Prostate gland (tissue), 2 donors: ENCODE measurements around the gene IRF2. TPM values are rescaled to one million over a fixed set of nuclear protein-coding genes. Genes with fewer than 3 reads are reported as not detected.

Experiments used
- DNase-seq: peaks from one replicate; pipeline ENCODE4 v3.0.0-alpha.2; 2019; ENCODE audit warnings: low spot score
- H3K27ac ChIP-seq, 2 donors: fragments of 200-600 bp; sonication (generic); 2 replicates each; pipeline ENCODE4 v1.5.1; 2017 to 2019
- H3K27me3 ChIP-seq: fragments of 200-600 bp; sonication (generic); replicated peaks from 2 replicates; pipeline ENCODE4 v1.5.1; 2019; ENCODE audit not compliant: insufficient read depth
- H3K36me3 ChIP-seq, 2 donors: fragments of 200-600 bp; sonication (generic); 1 replicate in 1 of 2; 2 replicates in 1 of 2; pipeline versions ENCODE4 v1.5.1 to v1.8.1; 2017 to 2019
- H3K4me1 ChIP-seq: fragments of 200-600 bp; sonication (generic); replicated peaks from 2 replicates; pipeline ENCODE4 v1.5.1; 2019
- H3K4me3 ChIP-seq, 2 donors: fragments of 200-600 bp; sonication (generic); 2 replicates each; pipeline ENCODE4 v1.5.1; 2017 to 2019
- H3K9me3 ChIP-seq: fragments of 200-600 bp; sonication (generic); 2 replicates; pipeline ENCODE4 v1.5.1; 2017
- POLR2A ChIP-seq: fragments of 450-650 bp; IDR thresholded peaks from one replicate; pipeline ENCODE4 v1.6.1; 2016; ENCODE audit warnings: antibody characterized with exemption, mild to moderate bottlenecking
- POLR2AphosphoS5 ChIP-seq: sonication (generic); formaldehyde crosslinking; IDR thresholded peaks from one replicate; pipeline ENCODE4 v1.6.1; 2017; ENCODE audit warnings: antibody characterized with exemption
- WGBS: methylation state at CpG from one replicate; pipeline ENCODE4 v1.1.5; 2018; 5-methylcytosine and 5-hydroxymethylcytosine counted together
- intact Hi-C: fragments of 100-400 bp; cut with DNase I; formaldehyde crosslinking; loops from one replicate; pipeline ENCODE4 v1.14.2; 2022
- total RNA-seq, 2 donors: library from RNA; depleted of rRNA; stranded (reverse); fragments of >200 nt; gene quantifications; one replicate each; pipeline ENCODE4 v1.1.0, GENCODE V29; 2016
- TF ChIP-seq, protein P1 (sequence below), 4 experiments: fragments of 200-600 bp in 2 of 4; fragments of 450-650 bp in 2 of 4; sonication (generic) in 2 of 4; IDR thresholded peaks; 1 replicate in 3 of 4; 2 replicates in 1 of 4; pipeline ENCODE4 v1.5.1; 2016 to 2019; ENCODE audit warnings: antibody characterized with exemption in 4 of 4, mild to moderate bottlenecking in 2 of 4, moderate library complexity in 2 of 4

Gene IRF2
- total RNA-seq, 2 donors from 2014 or later = 40.7 to 49.9 TPM

DNA sequence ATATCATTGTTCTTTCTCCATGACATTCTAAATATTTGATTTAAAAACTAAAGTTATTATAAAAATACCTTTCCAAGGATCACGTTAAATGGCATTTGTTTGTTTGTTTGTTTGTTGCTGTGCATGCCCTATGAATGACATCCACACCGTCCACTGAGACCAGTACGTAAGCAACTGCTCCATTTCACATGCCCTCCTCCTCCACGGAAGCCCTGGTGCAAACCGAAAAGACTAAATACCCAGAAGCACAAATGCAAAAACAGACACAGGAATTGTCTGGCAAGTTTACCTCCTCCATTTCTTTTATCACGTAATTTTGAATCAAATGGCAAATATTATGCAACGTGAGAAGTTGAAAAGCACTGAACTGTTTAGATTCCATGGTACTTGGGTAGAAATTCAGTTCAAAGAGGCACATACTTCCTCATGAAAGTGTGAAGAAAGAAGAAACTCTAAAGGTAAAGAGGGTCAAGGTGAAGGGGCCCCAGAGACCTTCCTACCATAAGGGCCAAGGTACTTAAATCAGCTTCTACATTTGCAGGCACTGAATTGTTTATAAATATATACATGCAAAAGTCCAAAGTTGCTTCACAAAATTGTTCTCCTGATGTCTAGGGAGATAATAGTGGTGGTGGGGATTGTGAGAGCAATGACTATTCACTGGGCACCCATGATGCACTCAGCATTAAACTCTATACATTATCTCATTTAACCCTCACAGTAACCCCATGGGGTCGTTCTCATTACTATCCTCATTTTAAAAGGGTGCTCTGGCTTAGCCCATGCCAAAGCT is 23.4 kb downstream of the IRF2 start:
- no peak overlapping the region for H3K4me3 ChIP-seq
- TF ChIP-seq POLR2A (no peak), POLR2AphosphoS5 (no peak)
- TF ChIP-seq, protein P1, sequence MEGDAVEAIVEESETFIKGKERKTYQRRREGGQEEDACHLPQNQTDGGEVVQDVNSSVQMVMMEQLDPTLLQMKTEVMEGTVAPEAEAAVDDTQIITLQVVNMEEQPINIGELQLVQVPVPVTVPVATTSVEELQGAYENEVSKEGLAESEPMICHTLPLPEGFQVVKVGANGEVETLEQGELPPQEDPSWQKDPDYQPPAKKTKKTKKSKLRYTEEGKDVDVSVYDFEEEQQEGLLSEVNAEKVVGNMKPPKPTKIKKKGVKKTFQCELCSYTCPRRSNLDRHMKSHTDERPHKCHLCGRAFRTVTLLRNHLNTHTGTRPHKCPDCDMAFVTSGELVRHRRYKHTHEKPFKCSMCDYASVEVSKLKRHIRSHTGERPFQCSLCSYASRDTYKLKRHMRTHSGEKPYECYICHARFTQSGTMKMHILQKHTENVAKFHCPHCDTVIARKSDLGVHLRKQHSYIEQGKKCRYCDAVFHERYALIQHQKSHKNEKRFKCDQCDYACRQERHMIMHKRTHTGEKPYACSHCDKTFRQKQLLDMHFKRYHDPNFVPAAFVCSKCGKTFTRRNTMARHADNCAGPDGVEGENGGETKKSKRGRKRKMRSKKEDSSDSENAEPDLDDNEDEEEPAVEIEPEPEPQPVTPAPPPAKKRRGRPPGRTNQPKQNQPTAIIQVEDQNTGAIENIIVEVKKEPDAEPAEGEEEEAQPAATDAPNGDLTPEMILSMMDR (IDR thresholded peaks at IDR 0.05) = no peak
- intact Hi-C loops = no loop called here
- H3K36me3 ChIP-seq = no peaks in the 10 kb centered on the region
- no peaks in the 10 kb centered on the region for H3K9me3 ChIP-seq
- H3K27me3 ChIP-seq = no peaks in the 10 kb centered on the region
- H3K4me1 ChIP-seq = peaks cover 6% of the 10 kb centered on the region
- DNase-seq = no peak
- 51% methylated on average over 8 of the region's 8 CpGs for WGBS
- H3K27ac ChIP-seq = no peak overlapping the region

DNA sequence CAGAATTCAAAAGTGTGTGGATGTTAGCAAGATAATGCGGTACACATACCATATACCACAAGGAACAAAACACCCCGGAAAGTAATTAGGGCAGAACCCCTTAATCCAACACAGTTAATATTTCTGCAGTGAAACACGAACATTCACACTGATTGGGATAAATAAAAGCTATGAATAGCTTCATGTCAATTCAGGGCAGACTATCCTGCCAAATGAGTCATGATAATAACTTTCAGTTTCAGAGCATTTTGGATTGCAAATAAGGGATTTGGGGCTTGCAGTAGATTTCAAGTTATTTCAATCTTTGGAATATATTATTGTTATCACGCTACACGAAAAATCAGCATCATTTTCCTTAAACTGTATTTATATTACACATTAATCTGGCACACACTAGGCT is 24.3 kb downstream of the IRF2 start:
- H3K27me3 ChIP-seq = no peaks in the 10 kb centered on the region
- 40% methylated on average over 5 of the region's 5 CpGs for WGBS
- no peaks in the 10 kb centered on the region for H3K36me3 ChIP-seq
- H3K9me3 ChIP-seq = no peaks in the 10 kb centered on the region
- intact Hi-C loops = no loop called here
- H3K4me3 ChIP-seq = no peak overlapping the region
- H3K27ac ChIP-seq = no peak overlapping the region
- DNase-seq = no peak
- peaks cover 6% of the 10 kb centered on the region for H3K4me1 ChIP-seq
- TF ChIP-seq, protein P1 (IDR thresholded peaks at IDR 0.05) = no peak
- no peak for TF ChIP-seq POLR2A
- no peak for TF ChIP-seq POLR2AphosphoS5

DNA sequence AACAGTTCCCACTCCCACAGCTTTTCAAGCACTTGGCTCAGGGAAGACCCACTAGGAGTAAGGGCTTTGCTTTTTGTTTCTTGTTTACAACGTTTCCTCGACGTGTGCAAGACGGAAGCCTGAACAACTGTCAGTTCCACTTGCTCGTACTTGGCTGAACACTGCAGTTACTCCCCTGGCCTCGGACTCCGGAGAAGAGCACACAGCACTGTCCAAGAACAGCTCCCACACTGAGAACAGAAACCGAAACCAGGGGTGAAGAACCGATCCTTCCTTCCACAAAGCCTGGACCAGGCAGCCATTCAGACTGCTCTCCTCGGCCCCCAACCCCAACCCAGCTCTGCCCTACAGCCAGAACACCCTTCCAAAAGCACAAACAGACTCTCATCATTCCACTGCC is 25.5 kb downstream of the IRF2 start:
- intact Hi-C loops = no loop called here
- Histone ChIP-seq H3K4me3 (peak overlapping the region; percentile 6 to 23), H3K4me1 (peaks cover 6% of the 10 kb centered on the region), H3K36me3 (no peaks in the 10 kb centered on the region), H3K27ac (peak overlapping the region; percentile 73), H3K27me3 (no peaks in the 10 kb centered on the region), H3K9me3 (no peaks in the 10 kb centered on the region)
- DNase-seq = no peak
- WGBS = 34% methylated on average over 10 of the region's 10 CpGs
- TF ChIP-seq, protein P1 (IDR thresholded peaks at IDR 0.05) = no peak
- TF ChIP-seq POLR2AphosphoS5 (peak; percentile 29), POLR2A (no peak)

DNA sequence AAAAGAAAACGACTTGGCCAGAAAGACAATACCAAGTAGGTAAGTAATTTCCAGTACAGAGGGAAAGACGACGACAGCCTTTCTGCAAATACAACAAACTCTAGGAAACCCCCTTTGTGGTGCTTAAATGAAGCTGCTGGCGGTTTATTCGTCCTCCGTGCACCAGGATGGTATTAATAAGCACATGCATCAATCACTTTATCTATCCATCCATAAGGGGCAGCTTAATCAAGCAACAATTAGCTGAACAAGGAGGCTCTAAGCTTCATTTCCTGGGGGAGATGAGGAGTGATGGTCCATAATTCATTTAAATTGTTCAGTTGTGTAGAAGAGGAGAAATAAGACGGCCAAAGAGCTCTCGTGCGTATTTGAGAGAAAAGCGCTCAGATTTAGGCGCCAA is 26.2 kb downstream of the IRF2 start:
- H3K9me3 ChIP-seq = no peaks in the 10 kb centered on the region
- H3K36me3 ChIP-seq = no peaks in the 10 kb centered on the region
- 66% methylated on average over 11 of the region's 11 CpGs for WGBS
- intact Hi-C loops = no loop called here
- peak overlapping the region in 1 of 2 donors; percentile 73 for H3K27ac ChIP-seq
- H3K4me1 ChIP-seq = peaks cover 6% of the 10 kb centered on the region
- TF ChIP-seq POLR2A = no peak
- TF ChIP-seq POLR2AphosphoS5 = no peak
- TF ChIP-seq, protein P1 (IDR thresholded peaks at IDR 0.05) = no peak
- no peak for DNase-seq
- no peaks in the 10 kb centered on the region for H3K27me3 ChIP-seq
- no peak overlapping the region for H3K4me3 ChIP-seq

- Histone ChIP-seq H3K36me3 (no peaks in the 10 kb centered on the region), H3K9me3 (no peaks in the 10 kb centered on the region), H3K27ac (no peak overlapping the region), H3K4me3 (no peak overlapping the region), H3K27me3 (no peaks in the 10 kb centered on the region), H3K4me1 (peaks cover 6% of the 10 kb centered on the region)
- intact Hi-C loops = no loop called here
- TF ChIP-seq, protein P1 (IDR thresholded peaks at IDR 0.05) = no peak
- no peak for TF ChIP-seq POLR2A
- no peak for TF ChIP-seq POLR2AphosphoS5
- WGBS = 69% methylated on average over 10 of the region's 10 CpGs
- no peak for DNase-seq
Observed at GRCh38 chr4:184447664-184448063, 26.7 kb downstream of the IRF2 start.
